Peyer's patch (tissue), 4 donors: ENCODE data around the gene ZNF146. TPM values are rescaled to one million over a fixed set of nuclear protein-coding genes. Genes with fewer than 3 reads are reported as not detected.
A peak's percentile ranks its signal among the peaks of the same experiment; 100 is the strongest.
"Not testable (repeated sequence)": the region's sequence is repeated elsewhere in the genome, so short reads cannot be mapped to it uniquely, and the experiment has no call there.

Experiments used
- DNase-seq, 3 donors: peaks; one replicate each; pipeline ENCODE4 v3.0.0-alpha.2; 2017 to 2019
- H3K27ac ChIP-seq, 4 donors: fragments of 200-600 bp; sonication (generic); one replicate each; pipeline ENCODE4 v1.5.1; 2016 to 2019
- H3K27me3 ChIP-seq, 2 donors: fragments of 200-600 bp; sonication (generic); one replicate each; pipeline ENCODE4 v1.5.1; 2019
- H3K36me3 ChIP-seq, 3 donors: fragments of 200-600 bp; sonication (generic); one replicate each; pipeline ENCODE4 v1.5.1; 2016 to 2019
- H3K4me1 ChIP-seq, 4 donors: fragments of 200-600 bp; sonication (generic); one replicate each; pipeline ENCODE4 v1.5.1; 2016 to 2019
- H3K4me3 ChIP-seq, 4 donors: fragments of 200-600 bp; sonication (generic); 1 replicate in 3 of 4; 2 replicates in 1 of 4; pipeline ENCODE4 v1.5.1; 2016 to 2019; ENCODE audit warnings: mild to moderate bottlenecking in 1 of 4
- H3K9me3 ChIP-seq, 4 donors: fragments of 200-600 bp; sonication (generic); one replicate each; pipeline ENCODE4 v1.5.1; 2016 to 2019; ENCODE audit warnings: mild to moderate bottlenecking in 1 of 4
- POLR2A ChIP-seq, 2 donors: fragments of 450-650 bp; IDR thresholded peaks; one replicate each; pipeline ENCODE4 v1.5.1; 2017; ENCODE audit warnings: antibody characterized with exemption in 2 of 2, mild to moderate bottlenecking in 2 of 2, moderate library complexity in 2 of 2
- total RNA-seq, 4 donors: library from RNA; depleted of rRNA; stranded (reverse); fragments of >200 nt; gene quantifications; one replicate each; pipeline ENCODE4 v1.1.0, GENCODE V29; 2016
- TF ChIP-seq, protein P1 (sequence below), 6 experiments: fragments of 450-650 bp in 4 of 6; fragments of 200-600 bp in 2 of 6; sonication (generic) in 1 of 6; IDR thresholded peaks; one replicate each; pipeline ENCODE4 v1.5.1; 2017 to 2019; ENCODE audit warnings: antibody characterized with exemption in 6 of 6, mild to moderate bottlenecking in 3 of 6, moderate library complexity in 1 of 6

The ZNF146 gene
- 10 to 100 TPM; 43.2 to 71.0 (median 43.6) TPM for total RNA-seq

DNA sequence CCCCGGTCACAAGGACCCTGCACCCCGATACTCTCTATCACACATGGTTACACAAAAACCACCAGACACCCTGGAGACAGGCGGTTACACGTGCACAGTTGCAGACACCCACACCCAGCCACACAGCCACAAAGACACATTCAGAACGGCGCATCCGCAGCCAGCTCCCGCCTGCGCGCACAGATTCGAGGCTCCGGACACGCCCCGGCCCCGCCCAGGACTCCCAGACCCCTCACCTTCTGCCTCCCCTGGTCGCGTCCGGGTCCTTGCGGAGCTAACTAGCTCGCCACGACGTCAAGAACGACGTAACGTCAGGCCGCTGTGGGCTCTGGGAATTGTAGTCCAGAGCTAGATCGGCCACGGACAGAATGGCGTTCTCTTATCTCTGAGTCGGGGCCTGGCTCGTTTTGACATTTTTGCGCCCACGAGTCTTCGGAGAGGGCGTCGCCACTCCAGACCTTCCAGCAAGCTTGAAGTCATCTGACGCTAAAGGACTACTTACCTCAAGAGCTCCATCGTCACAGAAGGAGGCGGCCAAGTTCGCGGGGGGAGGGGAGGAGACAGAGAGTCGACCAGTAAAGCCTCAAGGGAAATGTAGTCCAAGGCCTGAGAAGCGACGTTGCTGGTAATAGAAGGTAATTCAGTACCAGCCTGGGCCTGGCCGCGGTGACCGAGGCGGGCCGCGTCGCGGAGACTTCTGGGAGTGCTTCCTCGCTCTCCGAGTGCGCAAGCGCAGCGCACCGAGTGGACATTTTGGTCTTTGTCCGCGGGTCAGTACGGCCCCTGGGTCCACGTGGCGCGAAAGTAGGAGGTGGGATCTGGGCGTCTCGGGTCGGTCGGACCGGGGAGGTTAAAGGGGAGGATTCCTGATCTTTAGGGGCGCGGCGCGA is at the start of gene ZNF146, which contains the start of gene ZNF565:
TSS of gene ZNF146 (plus strand) at position 721 of the 890 bp plus-strand sequence. CDS start 21,335 bp downstream, outside the sequence.
TSS of gene ZNF565 (minus strand) at position 280 of the 890 bp plus-strand sequence. CDS start 12,680 bp downstream, outside the sequence.
- TF ChIP-seq POLR2A (IDR thresholded peaks at IDR 0.05) = peak; percentile 54 to 63
- TF ChIP-seq, protein P1, sequence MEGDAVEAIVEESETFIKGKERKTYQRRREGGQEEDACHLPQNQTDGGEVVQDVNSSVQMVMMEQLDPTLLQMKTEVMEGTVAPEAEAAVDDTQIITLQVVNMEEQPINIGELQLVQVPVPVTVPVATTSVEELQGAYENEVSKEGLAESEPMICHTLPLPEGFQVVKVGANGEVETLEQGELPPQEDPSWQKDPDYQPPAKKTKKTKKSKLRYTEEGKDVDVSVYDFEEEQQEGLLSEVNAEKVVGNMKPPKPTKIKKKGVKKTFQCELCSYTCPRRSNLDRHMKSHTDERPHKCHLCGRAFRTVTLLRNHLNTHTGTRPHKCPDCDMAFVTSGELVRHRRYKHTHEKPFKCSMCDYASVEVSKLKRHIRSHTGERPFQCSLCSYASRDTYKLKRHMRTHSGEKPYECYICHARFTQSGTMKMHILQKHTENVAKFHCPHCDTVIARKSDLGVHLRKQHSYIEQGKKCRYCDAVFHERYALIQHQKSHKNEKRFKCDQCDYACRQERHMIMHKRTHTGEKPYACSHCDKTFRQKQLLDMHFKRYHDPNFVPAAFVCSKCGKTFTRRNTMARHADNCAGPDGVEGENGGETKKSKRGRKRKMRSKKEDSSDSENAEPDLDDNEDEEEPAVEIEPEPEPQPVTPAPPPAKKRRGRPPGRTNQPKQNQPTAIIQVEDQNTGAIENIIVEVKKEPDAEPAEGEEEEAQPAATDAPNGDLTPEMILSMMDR (IDR thresholded peaks at IDR 0.05) = peak in 4 of 6 experiments; percentile 37 to 45 (median 44)
- H3K27ac ChIP-seq = peak within 1 kb of the TSS; percentile 93 to 96 (median 93)
- peak; percentile 96 to 99 (median 98) for DNase-seq
- peaks cover 0 to 14% (median 3%) of the 10 kb centered on the region in 4 donors for H3K4me1 ChIP-seq
- H3K4me3 ChIP-seq = peak within 1 kb of the TSS; percentile 75 to 95 (median 83)
- H3K9me3 ChIP-seq = no peaks in the 10 kb centered on the region
- H3K27me3 ChIP-seq = no peaks in the 10 kb centered on the region
- peaks cover 0 to 6% (median 0%) of the 10 kb centered on the region in 3 donors for H3K36me3 ChIP-seq

DNA sequence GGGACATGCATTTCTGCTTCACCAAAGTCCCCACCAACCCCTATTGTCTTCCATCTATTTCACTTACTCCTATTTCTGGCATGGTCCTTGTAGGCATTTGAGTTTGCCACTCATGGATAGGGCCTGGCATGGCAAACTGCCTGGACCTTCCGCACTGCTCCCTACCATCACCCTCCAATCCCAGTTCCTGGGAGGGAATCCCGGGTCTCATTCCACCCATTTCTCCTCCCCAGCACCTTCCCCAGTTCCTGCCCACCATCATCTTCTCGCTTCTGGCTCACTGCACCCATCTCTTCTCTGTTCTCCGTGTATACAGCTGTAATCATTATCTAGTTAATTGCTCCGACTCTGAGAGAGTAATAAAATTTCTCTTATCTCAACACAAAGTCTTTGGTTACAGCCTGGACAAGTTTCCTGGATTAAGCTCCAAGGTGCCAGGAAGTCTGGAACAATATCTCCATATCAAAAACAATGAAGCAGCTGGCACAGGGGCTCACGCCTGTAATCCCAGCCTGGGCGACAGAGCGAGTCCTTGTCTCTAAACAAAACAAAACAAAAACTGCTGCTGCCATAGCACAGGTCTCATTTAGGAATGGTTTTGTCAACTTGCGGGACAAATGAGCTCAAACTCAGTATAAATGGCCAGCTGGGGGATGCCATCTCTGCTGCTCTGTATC is 45.7 kb upstream of the ZNF146 start:
- no peak for TF ChIP-seq POLR2A (IDR thresholded peaks at IDR 0.05)
- TF ChIP-seq, protein P1 (IDR thresholded peaks at IDR 0.05) = no peak
- H3K27ac ChIP-seq = peak overlapping the region in 3 of 4 donors; percentile 40 to 86 (median 86)
- H3K27me3 ChIP-seq = no peaks in the 10 kb centered on the region
- DNase-seq = peak in 2 of 3 donors; percentile 63 to 74
- H3K4me1 ChIP-seq = peaks cover 0 to 4% (median 2%) of the 10 kb centered on the region in 4 donors
- no peaks in the 10 kb centered on the region for H3K36me3 ChIP-seq
- H3K4me3 ChIP-seq = no peak overlapping the region
- no peaks in the 10 kb centered on the region for H3K9me3 ChIP-seq

DNA sequence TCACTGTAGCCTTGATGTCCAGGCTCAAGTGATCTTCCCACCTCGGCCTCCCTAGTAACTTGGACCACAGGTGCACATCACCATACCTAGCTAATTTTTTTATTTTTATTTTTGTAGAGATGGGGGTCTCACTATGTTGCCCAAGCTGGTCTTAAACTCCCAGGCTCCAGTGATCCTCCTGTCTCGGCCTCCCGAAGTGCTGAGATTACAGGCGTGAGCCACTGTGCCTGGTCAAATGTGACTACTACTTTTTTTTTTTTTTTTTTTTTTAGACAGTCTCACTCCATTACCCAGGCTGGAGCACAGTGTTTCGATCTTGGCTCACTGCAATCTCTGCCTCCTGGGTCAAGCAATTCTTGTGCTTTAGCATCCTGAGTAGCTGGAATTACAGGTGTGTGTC is 42.1 kb upstream of the ZNF146 start:
- Histone ChIP-seq H3K4me3 (no peak overlapping the region), H3K36me3 (no peaks in the 10 kb centered on the region), H3K4me1 (peaks cover 0 to 4% (median 2%) of the 10 kb centered on the region in 4 donors), H3K9me3 (no peaks in the 10 kb centered on the region), H3K27me3 (no peaks in the 10 kb centered on the region), H3K27ac (no peak overlapping the region)
- no peak for DNase-seq
- TF ChIP-seq POLR2A (IDR thresholded peaks at IDR 0.05) = no peak
- TF ChIP-seq, protein P1 (IDR thresholded peaks at IDR 0.05) = no peak

DNA sequence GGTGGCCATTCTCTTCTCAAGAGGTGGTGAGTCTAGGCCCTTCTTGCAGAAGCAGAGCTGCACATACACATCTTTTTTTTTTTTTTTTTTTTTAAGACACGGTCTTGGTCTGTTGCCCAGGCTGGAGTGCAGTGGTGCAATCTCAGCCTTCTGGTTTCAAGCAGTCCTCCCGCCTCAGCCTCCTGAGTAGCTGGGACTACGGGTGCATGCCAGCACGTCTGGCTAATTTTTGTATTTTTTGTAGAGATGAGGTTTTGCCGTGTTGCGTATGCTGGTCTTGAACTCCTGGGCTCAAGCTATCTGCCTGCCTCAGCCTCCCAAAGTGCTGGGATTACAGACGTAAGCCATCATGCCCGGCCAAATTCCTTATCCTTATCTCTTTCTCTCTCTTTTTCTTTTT is 41.1 kb upstream of the ZNF146 start:
- H3K36me3 ChIP-seq, H3K27ac ChIP-seq, H3K4me1 ChIP-seq, H3K9me3 ChIP-seq, H3K4me3 ChIP-seq, DNase-seq, H3K27me3 ChIP-seq: not testable (repeated sequence)

DNA sequence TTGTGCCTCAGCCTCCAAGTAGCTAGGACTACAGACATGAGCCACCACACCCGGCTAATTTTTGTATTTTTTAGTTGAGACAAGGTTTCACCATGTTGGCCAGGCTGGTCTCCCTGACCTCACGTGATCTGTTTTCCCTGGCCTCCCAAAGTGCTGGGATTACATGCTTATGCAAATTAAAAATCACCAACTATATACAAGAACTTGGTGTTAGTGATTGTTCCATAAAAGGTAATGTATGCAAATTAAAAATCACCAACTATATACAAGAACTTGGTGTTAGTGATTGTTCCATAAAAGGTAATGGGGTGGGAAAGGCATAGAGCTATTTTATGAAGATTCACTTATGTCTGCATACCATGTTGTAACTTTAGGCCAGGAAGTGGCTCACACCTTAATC is 35.8 kb upstream of the ZNF146 start:
- not testable (repeated sequence) for H3K27ac ChIP-seq, H3K9me3 ChIP-seq, H3K4me1 ChIP-seq, H3K27me3 ChIP-seq, DNase-seq, H3K4me3 ChIP-seq
- H3K36me3 ChIP-seq = peaks cover 0 to 16% (median 0%) of the 10 kb centered on the region in 3 donors

DNA sequence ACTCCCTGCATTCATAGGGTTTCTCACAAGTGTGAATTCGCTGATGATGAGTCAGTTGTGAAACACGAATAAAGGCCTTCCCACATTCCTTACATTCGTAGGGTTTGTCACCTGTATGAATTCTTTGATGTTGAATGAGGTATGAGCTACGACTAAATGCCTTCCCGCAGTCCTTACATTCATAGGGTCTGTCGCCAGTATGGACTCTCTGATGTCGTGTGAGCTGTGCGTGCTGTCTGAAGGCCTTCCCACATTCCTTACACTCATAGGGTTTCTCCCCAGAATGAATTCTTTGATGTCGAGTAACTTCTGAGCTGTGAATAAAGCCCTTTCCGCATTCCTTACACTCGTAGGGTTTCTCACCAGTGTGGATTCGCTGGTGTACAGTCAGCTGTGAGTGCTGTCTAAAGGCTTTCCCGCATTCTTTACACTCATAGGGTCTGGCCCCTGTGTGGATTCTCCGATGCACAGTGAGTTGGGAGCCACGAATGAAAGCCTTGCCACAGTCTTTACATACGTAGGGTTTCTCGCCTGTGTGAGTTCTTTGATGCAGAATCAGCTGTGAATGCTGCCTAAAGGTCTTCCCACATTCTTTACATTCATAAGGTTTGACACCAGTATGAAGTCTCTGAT is 32.2 kb upstream of the ZNF146 start:
- H3K36me3 ChIP-seq = peaks cover 0 to 16% (median 0%) of the 10 kb centered on the region in 3 donors
- H3K27me3 ChIP-seq = no peaks in the 10 kb centered on the region
- no peak for DNase-seq
- no peak overlapping the region for H3K4me3 ChIP-seq
- TF ChIP-seq, protein P1 (IDR thresholded peaks at IDR 0.05) = no peak
- TF ChIP-seq POLR2A (IDR thresholded peaks at IDR 0.05) = no peak
- no peak overlapping the region for H3K27ac ChIP-seq
- no peaks in the 10 kb centered on the region for H3K9me3 ChIP-seq
- H3K4me1 ChIP-seq = no peaks in the 10 kb centered on the region
